Measurements from ENCODE around the gene CMBL.
A peak's percentile ranks its signal among the peaks of the same experiment; 100 is the strongest.
"Not testable (repeated sequence)": the region's sequence is repeated elsewhere in the genome, so short reads cannot be mapped to it uniquely, and the experiment has no call there.

The CMBL gene

GRCh38 chr5:10253390-10253789 lies 54.3 kb downstream of the CMBL start:
- DNase-seq: no peak

DNA sequence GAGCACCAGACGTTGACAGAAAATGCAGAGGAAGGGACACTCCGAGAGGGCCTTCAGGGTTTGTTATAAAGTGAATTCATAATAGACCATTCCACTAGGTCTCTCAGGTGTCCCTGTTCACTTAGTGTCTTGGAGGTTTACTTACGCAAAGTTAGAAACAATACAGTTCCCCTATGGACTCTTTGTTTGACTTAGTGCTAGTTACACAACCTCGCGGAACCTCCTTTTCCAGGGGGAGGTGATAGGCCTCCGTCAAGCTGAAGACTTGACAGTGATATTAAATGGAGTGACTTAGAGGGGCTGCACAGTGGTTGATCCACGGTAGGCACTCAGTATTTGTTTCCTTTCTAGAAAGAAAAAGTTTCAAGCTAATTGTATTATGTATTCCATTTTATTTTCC lies 56.3 kb downstream of the CMBL start:
- DNase-seq: no peak

- no peak for DNase-seq
Measured at GRCh38 chr5:10250806-10251276, 56.9 kb downstream of the CMBL start.

DNA sequence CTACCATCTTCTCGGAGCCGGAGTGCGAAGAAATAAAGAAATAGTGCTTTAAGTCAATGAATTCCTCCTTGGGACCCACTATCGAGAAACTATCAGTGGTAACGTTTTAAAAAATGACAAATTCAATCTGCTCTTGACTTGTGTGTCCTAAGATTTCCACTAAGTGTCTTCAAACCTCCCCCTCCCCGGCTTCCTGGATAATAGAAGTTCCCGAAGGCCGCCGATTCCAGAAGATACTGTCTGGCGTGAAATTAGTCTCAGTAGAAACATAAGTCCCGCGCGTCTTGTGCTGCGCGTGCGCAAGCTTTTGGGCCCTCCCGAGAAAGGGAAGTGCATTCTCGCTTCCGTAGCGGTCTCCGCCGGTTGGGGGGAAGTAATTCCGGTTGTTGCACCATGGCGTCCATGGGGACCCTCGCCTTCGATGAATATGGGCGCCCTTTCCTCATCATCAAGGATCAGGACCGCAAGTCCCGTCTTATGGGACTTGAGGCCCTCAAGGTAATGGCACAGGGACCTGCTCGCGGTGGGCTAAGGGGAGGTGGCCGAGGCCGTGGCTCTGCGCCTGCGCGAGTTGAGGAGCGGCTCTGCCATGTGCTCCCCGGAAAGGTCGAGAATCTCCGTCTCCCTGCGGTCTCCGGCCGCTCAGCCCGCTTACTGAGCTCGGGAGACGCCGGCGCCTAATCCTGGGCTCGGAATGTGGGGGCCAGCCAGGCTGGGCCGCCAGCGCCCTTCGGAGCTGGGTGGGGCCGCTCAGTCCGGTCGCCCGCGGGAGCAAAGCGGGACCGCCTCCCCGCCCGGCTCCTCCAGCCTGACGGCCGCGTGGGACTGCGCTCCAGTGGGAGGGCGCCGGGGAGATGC lies 57.5 kb downstream of the CMBL start, which contains the start of gene CCT5:
TSS of gene CCT5 (plus strand) at position 333 of the 858 bp plus-strand sequence. CDS start at position 394, 61 bp downstream.
- peak; percentile 86 for DNase-seq

- DNase-seq: no peak
Measured at GRCh38 chr5:10248378-10249260, 59.1 kb downstream of the CMBL start.

DNA sequence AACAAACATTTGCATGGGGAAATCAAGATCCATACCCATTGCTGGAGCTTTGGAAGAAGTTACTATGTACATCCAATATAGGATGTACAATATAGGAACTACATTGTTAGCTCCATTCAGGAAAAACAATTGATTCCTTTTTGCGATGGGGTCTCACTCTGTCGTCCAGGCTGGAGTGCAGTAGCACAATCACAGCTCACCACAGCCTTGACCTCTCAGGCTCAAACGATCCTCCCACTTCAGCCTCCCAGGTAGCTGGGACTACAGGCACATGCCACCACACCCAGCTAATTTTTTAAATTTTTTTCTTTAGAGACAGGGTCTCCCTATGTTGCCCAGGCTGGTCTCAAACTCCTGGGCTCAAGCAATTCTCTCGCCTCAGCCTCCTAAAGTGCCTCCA lies 60.5 kb downstream of the CMBL start:
- DNase-seq: not testable (repeated sequence)

DNA sequence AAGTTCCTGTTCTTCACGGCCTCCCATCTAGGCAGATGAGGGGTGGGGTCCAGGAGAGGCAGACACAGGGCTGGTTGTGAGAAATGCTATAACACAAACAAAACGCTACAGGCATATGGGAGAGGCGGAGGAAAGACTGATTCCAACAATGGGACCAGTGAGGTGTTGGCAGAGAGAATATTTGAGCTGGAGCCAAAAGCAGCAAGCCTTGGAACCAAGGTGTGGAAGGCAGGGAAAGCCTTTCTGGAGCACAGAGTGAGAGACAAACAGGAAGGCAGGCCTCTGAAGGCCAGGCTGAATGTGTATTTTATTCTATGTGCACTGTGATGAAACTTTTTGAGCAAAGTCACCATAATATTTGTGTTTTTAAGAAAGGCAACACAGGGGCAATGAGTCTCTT lies 60.9 kb downstream of the CMBL start:
- no peak for DNase-seq

- DNase-seq: no peak
Measured at GRCh38 chr5:10244342-10244944, 63.3 kb downstream of the CMBL start.

DNA sequence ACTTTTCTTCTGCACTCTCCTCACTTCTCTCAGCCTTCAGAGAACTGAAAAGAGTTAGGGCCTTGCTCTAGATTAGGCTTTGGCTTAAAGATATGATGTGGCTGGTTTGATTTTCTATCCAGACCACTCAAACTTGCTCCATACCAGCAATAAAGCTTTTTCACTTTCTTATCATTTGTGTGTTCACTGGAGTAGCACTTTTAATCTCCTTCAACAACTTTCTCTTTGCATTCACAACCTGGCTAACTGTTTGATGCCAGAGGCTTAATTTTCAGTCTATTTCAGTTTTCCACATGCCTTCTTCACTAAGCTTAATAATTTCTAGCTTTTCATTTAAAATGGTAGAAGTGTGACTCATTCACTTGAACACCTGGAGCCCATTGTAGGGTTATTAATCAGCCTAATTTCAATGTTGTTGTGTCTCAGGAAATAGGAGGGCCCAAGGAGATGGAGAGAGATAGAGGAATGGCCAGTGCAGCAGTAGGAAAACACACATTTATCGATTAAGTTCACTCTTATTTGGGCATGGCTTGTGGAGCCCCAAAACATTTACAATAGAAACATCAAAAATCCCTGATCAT lies 64.0 kb downstream of the CMBL start:
- no peak for DNase-seq

- DNase-seq: no peak
Measured at GRCh38 chr5:10235350-10235749, 72.4 kb downstream of the CMBL start.

DNA sequence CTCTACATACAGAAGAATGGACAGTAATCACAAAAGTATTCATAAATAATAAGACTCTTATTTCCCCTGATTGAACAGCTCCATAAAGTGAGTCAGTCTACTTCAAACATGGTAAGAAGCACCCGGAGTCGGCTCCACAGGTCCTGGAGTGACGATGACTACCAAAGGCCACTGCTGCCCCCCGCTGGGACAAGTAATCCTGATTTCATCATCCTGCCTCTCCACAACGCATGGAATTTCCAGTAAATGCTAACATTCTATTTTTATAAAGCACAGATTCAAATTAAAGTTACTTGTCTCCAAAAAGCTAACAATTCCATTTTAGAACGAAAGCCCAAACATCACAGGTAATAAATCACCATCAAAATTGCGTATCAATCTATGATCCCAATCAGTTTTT lies 74.2 kb downstream of the CMBL start:
- no peak for DNase-seq

GRCh38 chr5:10233011-10233410 lies 74.7 kb downstream of the CMBL start:
- DNase-seq: no peak

DNA sequence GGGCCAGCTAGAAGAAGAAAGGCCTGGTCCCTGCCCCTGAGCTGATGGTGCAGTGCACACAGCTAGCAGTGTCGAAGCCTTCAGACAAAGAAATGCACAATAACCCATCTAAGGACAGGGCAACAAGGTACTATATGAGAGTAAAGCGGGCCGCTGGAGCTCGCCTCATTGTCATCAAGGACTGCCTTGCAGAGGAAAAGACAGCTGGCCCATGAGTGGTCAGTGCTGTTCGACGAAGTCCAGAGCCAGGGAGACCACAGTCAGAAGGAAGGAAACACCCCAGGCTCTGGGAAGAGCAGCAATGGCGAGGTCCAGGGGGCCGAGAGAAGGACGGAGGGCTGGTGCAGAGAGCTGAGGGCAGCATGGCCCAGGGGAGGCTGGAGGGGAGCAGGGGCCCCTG lies 75.3 kb downstream of the CMBL start:
- no peak for DNase-seq

- no peak for DNase-seq
Measured at GRCh38 chr5:10229306-10230048, 78.2 kb downstream of the CMBL start.

DNA sequence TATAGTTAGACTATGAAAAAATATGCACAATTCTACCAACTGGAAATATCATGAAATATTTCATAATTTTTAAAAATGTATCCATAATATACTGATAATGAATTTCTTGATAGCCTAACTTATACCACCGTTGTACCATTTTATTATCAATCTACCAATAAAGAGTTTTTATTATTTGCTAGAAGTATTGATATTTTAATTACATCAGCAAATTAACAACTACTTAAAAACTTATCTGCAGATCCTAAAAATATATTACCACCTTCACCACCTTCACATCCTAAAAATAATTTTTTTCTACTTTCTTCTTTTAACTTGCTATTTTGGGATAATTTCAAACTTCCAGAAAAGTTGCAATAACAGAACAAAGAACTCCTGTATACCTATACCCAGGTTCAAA lies 79.4 kb downstream of the CMBL start:
- DNase-seq: no peak

Data from activated T-cell treated with anti-CD3 and anti-CD28 coated beads, Interleukin-2, amount 50 U/mL, for 1 hour (primary cell).